Tibial artery (tissue), 4 donors: ENCODE data around the gene FIGNL2.

Experiments used
- DNase-seq, 2 donors: peaks; one replicate each; pipeline ENCODE4 v3.0.0-alpha.2; 2019
- H3K27ac ChIP-seq, 2 donors: fragments of 200-600 bp; sonication (generic) in 1 of 2; 1 replicate in 1 of 2; 2 replicates in 1 of 2; pipeline ENCODE4 v1.5.1; 2018 to 2019; ENCODE audit warnings: mild to moderate bottlenecking in 1 of 2
- H3K27me3 ChIP-seq, 2 donors: fragments of 200-600 bp; sonication (generic) in 1 of 2; one replicate each; pipeline versions ENCODE4 v1.5.1 to v1.6.0; 2016 to 2019
- H3K36me3 ChIP-seq, 3 donors: fragments of 200-600 bp; sonication (generic) in 2 of 3; one replicate each; pipeline ENCODE4 v1.5.1; 2016 to 2019; ENCODE audit warnings: mild to moderate bottlenecking in 2 of 3
- H3K4me1 ChIP-seq, 4 donors: fragments of 200-600 bp; sonication (generic) in 2 of 4; 1 replicate in 3 of 4; 2 replicates in 1 of 4; pipeline ENCODE4 v1.5.1; 2016 to 2019
- H3K4me3 ChIP-seq, 2 donors: fragments of 200-600 bp; sonication (generic) in 1 of 2; 1 replicate in 1 of 2; 2 replicates in 1 of 2; pipeline ENCODE4 v1.5.1; 2018 to 2019; ENCODE audit warnings: mild to moderate bottlenecking in 2 of 2
- H3K9me3 ChIP-seq, 3 donors: fragments of 200-600 bp; sonication (generic) in 1 of 3; one replicate each; pipeline ENCODE4 v1.5.1; 2016 to 2019
- CTCF ChIP-seq, 2 experiments: fragments of 200-600 bp in 1 of 2; fragments of 450-650 bp in 1 of 2; IDR thresholded peaks; one replicate each; pipeline ENCODE4 v1.5.1; 2017 to 2019; ENCODE audit warnings: antibody characterized with exemption in 2 of 2, mild to moderate bottlenecking in 1 of 2, moderate library complexity in 1 of 2
- intact Hi-C: fragments of 100-400 bp; cut with DNase I; formaldehyde crosslinking; loops from one replicate; pipeline ENCODE4 v1.15.0; 2023; ENCODE audit warnings: low total_unique reads

FIGNL2 gene

GRCh38 chr12:51850965-51851299 lies 2.4 kb upstream of the FIGNL2 start:
- H3K4me3 ChIP-seq: no peak overlapping the region
- H3K27me3 ChIP-seq: peaks cover 0 to 47% of the 10 kb centered on the region in 2 donors
- no peaks in the 10 kb centered on the region for H3K36me3 ChIP-seq
- peaks cover 0 to 31% (median 26%) of the 10 kb centered on the region in 4 donors for H3K4me1 ChIP-seq
- no peaks in the 10 kb centered on the region for H3K9me3 ChIP-seq
- no peak overlapping the region for H3K27ac ChIP-seq
- TF ChIP-seq CTCF (IDR thresholded peaks at IDR 0.05): no peak
- intact Hi-C loops: no loop called here
- DNase-seq: no peak

GRCh38 chr12:51850081-51850964 lies 1.8 kb upstream of the FIGNL2 start:
- Histone ChIP-seq H3K27me3 (peaks cover 0 to 50% of the 10 kb centered on the region in 2 donors), H3K9me3 (no peaks in the 10 kb centered on the region), H3K36me3 (no peaks in the 10 kb centered on the region), H3K27ac (no peak overlapping the region), H3K4me1 (peaks cover 0 to 26% (median 23%) of the 10 kb centered on the region in 4 donors), H3K4me3 (no peak overlapping the region)
- intact Hi-C loops: no loop called here
- no peak for TF ChIP-seq CTCF (IDR thresholded peaks at IDR 0.05)
- DNase-seq: no peak

GRCh38 chr12:51848841-51849735 lies 570 bp upstream of the FIGNL2 start:
- Histone ChIP-seq H3K36me3 (no peaks in the 10 kb centered on the region), H3K27ac (no peak overlapping the region), H3K27me3 (peaks cover 0 to 62% of the 10 kb centered on the region in 2 donors), H3K9me3 (no peaks in the 10 kb centered on the region), H3K4me1 (peaks cover 0 to 26% (median 23%) of the 10 kb centered on the region in 4 donors), H3K4me3 (peak overlapping the region; percentile 43 to 61)
- no peak for TF ChIP-seq CTCF (IDR thresholded peaks at IDR 0.05)
- no peak for DNase-seq
- intact Hi-C loops: no loop called here

GRCh38 chr12:51847643-51848325 lies 734 bp downstream of the FIGNL2 start:
- Histone ChIP-seq H3K27me3 (peaks cover 0 to 74% of the 10 kb centered on the region in 2 donors), H3K27ac (no peak overlapping the region), H3K4me3 (peak overlapping the region; percentile 43 to 61), H3K9me3 (no peaks in the 10 kb centered on the region), H3K36me3 (no peaks in the 10 kb centered on the region), H3K4me1 (peaks cover 0 to 26% (median 23%) of the 10 kb centered on the region in 4 donors)
- no peak for DNase-seq
- no peak for TF ChIP-seq CTCF (IDR thresholded peaks at IDR 0.05)
- intact Hi-C loops: no loop called here

GRCh38 chr12:51846911-51847642 lies 1.4 kb downstream of the FIGNL2 start:
- Histone ChIP-seq H3K27me3 (peaks cover 0 to 79% of the 10 kb centered on the region in 2 donors), H3K4me1 (peaks cover 0 to 26% (median 23%) of the 10 kb centered on the region in 4 donors), H3K4me3 (peak overlapping the region; percentile 43 to 61), H3K27ac (no peak overlapping the region), H3K36me3 (no peaks in the 10 kb centered on the region), H3K9me3 (no peaks in the 10 kb centered on the region)
- DNase-seq: no peak
- intact Hi-C loops: no loop called here
- no peak for TF ChIP-seq CTCF (IDR thresholded peaks at IDR 0.05)
